ENCODE data around the gene SHD. TPM values are rescaled to one million over a fixed set of nuclear protein-coding genes. Genes with fewer than 3 reads are reported as not detected.
A peak's percentile ranks its signal among the peaks of the same experiment; 100 is the strongest.
"Not testable (repeated sequence)": the region's sequence is repeated elsewhere in the genome, so short reads cannot be mapped to it uniquely, and the experiment has no call there.

Gene SHD
- total and polyA plus RNA-seq, 2 of the 13 experiments (the other 11 are each of a cell fraction or from before 2014, with no cell fraction given), result 0.11 to 0.20 TPM

GRCh38 chr19:4272894-4273293 lies 6.2 kb upstream of the SHD start (continued):
- no peak for TF ChIP-seq ZNF503 (CRISPR knock-in tag; IDR thresholded peaks at IDR 0.05)

GRCh38 chr19:4274321-4274686 lies 4.8 kb upstream of the SHD start:
- in situ Hi-C loops (cut with HindIII; ENCODE audit: extremely low pct_ligation_motif_present, low pct_unique_long_range_greater_than_20kb); H3K9ac ChIP-seq (ENCODE audit: insufficient read depth, low read depth, low read length); H3K9me3 ChIP-seq (ENCODE audit: low read length); H3K4me3 ChIP-seq (replicated peaks in 1 of 3; ENCODE audit: insufficient read depth in 1 of 3, low read depth in 2 of 3, low read length in 3 of 3); H3K4me1 ChIP-seq (ENCODE audit: insufficient read depth, low read length); H3K27ac ChIP-seq (ENCODE audit: extremely low read length, insufficient read depth, low read length); H3K36me3 ChIP-seq (replicated peaks in 1 of 2; ENCODE audit: control insufficient read depth in 1 of 2, insufficient read depth in 2 of 2, low read length in 2 of 2); DNase-seq (ENCODE audit: low spot score); H3K4me2 ChIP-seq (ENCODE audit: low read depth, low read length); H2AFZ ChIP-seq (ENCODE audit: low read length); H3K79me2 ChIP-seq (ENCODE audit: insufficient read depth, low read length); CTCF ChIA-PET (ENCODE audit: low intra/inter-chr PET ratio, low total read pairs); BruUV-seq (replicated peaks); FAIRE-seq; ATAC-seq; intact Hi-C loops (cut with micrococcal nuclease; ENCODE audit: unreplicated experiment); H4K20me1 ChIP-seq (ENCODE audit: insufficient read depth, low read length): not testable (repeated sequence)
- peaks cover 0 to 20% of the 10 kb centered on the region in 2 experiments for H3K27me3 ChIP-seq (ENCODE audit: control insufficient read depth in 1 of 2, insufficient read depth in 2 of 2, low read length in 2 of 2)
- WGBS (ENCODE audit: low lambda C conversion rate), result 79% methylated on average over 6 of the region's 6 CpGs
- POLR2A ChIA-PET, result interaction anchor here (0.6 kb wide), 1 partner anchor 18 kb away, joined by 3 read pairs; no protein-coding TSS in a partner anchor

- Histone ChIP-seq H3K9ac (ENCODE audit: insufficient read depth, low read depth, low read length) (no peak overlapping the region), H3K36me3 (replicated peaks in 1 of 2; ENCODE audit: control insufficient read depth in 1 of 2, insufficient read depth in 2 of 2, low read length in 2 of 2) (no peaks in the 10 kb centered on the region), H3K27me3 (ENCODE audit: control insufficient read depth in 1 of 2, insufficient read depth in 2 of 2, low read length in 2 of 2) (peaks cover 0 to 39% of the 10 kb centered on the region in 2 experiments), H2AFZ (ENCODE audit: low read length) (no peak overlapping the region), H3K27ac (ENCODE audit: extremely low read length, insufficient read depth, low read length) (no peak overlapping the region), H3K79me2 (ENCODE audit: insufficient read depth, low read length) (no peaks in the 10 kb centered on the region), H3K9me3 (ENCODE audit: low read length) (no peaks in the 10 kb centered on the region), H4K20me1 (ENCODE audit: insufficient read depth, low read length) (no peaks in the 10 kb centered on the region), H3K4me1 (ENCODE audit: insufficient read depth, low read length) (0 out of 2 replicates have a peak, but pooled peaks cover 6% of the 10 kb centered on the region), H3K4me2 (ENCODE audit: low read depth, low read length) (no peak overlapping the region; the same call in 1 of the 2 replicates), H3K4me3 (replicated peaks in 1 of 3; ENCODE audit: insufficient read depth in 1 of 3, low read depth in 2 of 3, low read length in 3 of 3) (no peak overlapping the region)
- WGBS (ENCODE audit: low lambda C conversion rate), result 17% methylated on average over 12 of the region's 16 CpGs
- TF ChIP-seq ZMYM3 (CRISPR knock-in tag; IDR thresholded peaks at IDR 0.05) (0 out of 2 replicates have a peak, but pooled peaks have one; percentile 44), ETV6 (CRISPR knock-in tag; conservative IDR thresholded peaks at IDR 0.05) (no peak), MBNL3 (CRISPR knock-in tag; conservative IDR thresholded peaks at IDR 0.05) (no peak), ZNF629 (CRISPR knock-in tag; conservative IDR thresholded peaks at IDR 0.05) (peak; percentile 91), HNF4G (IDR thresholded peaks at IDR 0.05; ENCODE audit: borderline replicate concordance, low read depth, low read length) (no peak), HNF4G (CRISPR knock-in tag; IDR thresholded peaks at IDR 0.05; ENCODE audit: borderline replicate concordance, low read depth) (no peak), TAF1 (CRISPR knock-in tag; IDR thresholded peaks at IDR 0.05) (no peak)
- DNase-seq (ENCODE audit: low spot score) (no peak), ATAC-seq (no peak), FAIRE-seq (no peak)
- ChIA-PET POLR2A (interaction anchor here (0.6 to 2.1 kb wide), 4 partner anchors 10 to 75 kb away, joined by 3 to 7 read pairs (median 4); partner anchors contain the start of gene MPND), CTCF (ENCODE audit: low intra/inter-chr PET ratio, low total read pairs) (no interaction called here)
- intact Hi-C loops (cut with micrococcal nuclease; ENCODE audit: unreplicated experiment), result no loop called here
- in situ Hi-C loops (cut with HindIII; ENCODE audit: extremely low pct_ligation_motif_present, low pct_unique_long_range_greater_than_20kb), result no loop called here
- BruUV-seq (replicated peaks), result no TSS peak
These were observed 1.8 kb upstream of the SHD start for GRCh38 chr19:4277191-4277696.
